Astrocyte (in vitro differentiated cells and primary cell): ENCODE results near the gene ACSM3. TPM values are rescaled to one million over a fixed set of nuclear protein-coding genes. Genes with fewer than 3 reads are reported as not detected.

Experiments used
- DNase-seq: peaks from one replicate; pipeline ENCODE4 v3.0.0-alpha.2; 2010; ENCODE audit warnings: low read depth
- FAIRE-seq: peaks from 2 replicates; lab custom pipeline; 2011; peaks lifted over from hg19 to GRCh38; lab: Jason Lieb, UNC
- H2AFZ ChIP-seq: 2 replicates; pipeline ENCODE4 v1.6.0; 2012; ENCODE audit warnings: low read depth, low read length, inconsistent platforms
- H3K27ac ChIP-seq: 2 replicates; pipeline ENCODE4 v1.5.1; 2011; ENCODE audit warnings: low read depth, low read length, inconsistent platforms
- H3K27me3 ChIP-seq: 2 replicates; pipeline ENCODE4 v1.6.0; 2011; ENCODE audit warnings: low read length, inconsistent platforms; ENCODE audit not compliant: insufficient read depth
- H3K36me3 ChIP-seq: 2 replicates; pipeline ENCODE4 v1.5.1; 2011; ENCODE audit warnings: low read length, inconsistent platforms; ENCODE audit not compliant: insufficient read depth
- H3K4me1 ChIP-seq: 2 replicates; pipeline ENCODE4 v1.5.1; 2011; ENCODE audit warnings: low read length, inconsistent platforms; ENCODE audit not compliant: insufficient read depth
- H3K4me2 ChIP-seq: 2 replicates; pipeline ENCODE4 v1.6.0; 2012; ENCODE audit warnings: low read length, inconsistent platforms
- H3K4me3 ChIP-seq: 2 replicates; pipeline ENCODE4 v1.5.1; 2011; ENCODE audit warnings: low read depth, mild to moderate bottlenecking, low read length, inconsistent platforms; ENCODE audit not compliant: insufficient read depth
- H3K79me2 ChIP-seq: 2 replicates; pipeline ENCODE4 v1.6.0; 2012; ENCODE audit warnings: mild to moderate bottlenecking, low read length, inconsistent platforms; ENCODE audit not compliant: insufficient read depth
- H3K9ac ChIP-seq: 2 replicates; pipeline ENCODE4 v1.6.0; 2012; ENCODE audit warnings: mild to moderate bottlenecking, low read length, inconsistent platforms
- H3K9me3 ChIP-seq: 2 replicates; pipeline ENCODE4 v1.5.1; 2012; ENCODE audit warnings: low read depth, mild to moderate bottlenecking, low read length, inconsistent platforms; ENCODE audit not compliant: insufficient read depth
- H4K20me1 ChIP-seq: 2 replicates; pipeline ENCODE4 v1.6.0; 2012; ENCODE audit warnings: low read length, inconsistent platforms; ENCODE audit not compliant: insufficient read depth
- H3K27ac Mint-ChIP-seq: one replicate; pipeline ENCODE4 v1.8.0; 2021; ENCODE audit warnings: mild to moderate bottlenecking, mixed read lengths; ENCODE audit not compliant: unreplicated experiment
- H3K27me3 Mint-ChIP-seq: one replicate; pipeline ENCODE4 v1.8.0; 2021; ENCODE audit warnings: low read depth, mixed read lengths; ENCODE audit not compliant: unreplicated experiment
- H3K36me3 Mint-ChIP-seq: one replicate; pipeline ENCODE4 v1.8.0; 2021; ENCODE audit warnings: low read depth, mixed read lengths; ENCODE audit not compliant: unreplicated experiment
- H3K4me1 Mint-ChIP-seq: one replicate; pipeline ENCODE4 v1.8.0; 2021; ENCODE audit warnings: low read depth, mixed read lengths; ENCODE audit not compliant: unreplicated experiment
- H3K4me3 Mint-ChIP-seq: one replicate; pipeline ENCODE4 v1.8.0; 2021; ENCODE audit warnings: mild to moderate bottlenecking, moderate library complexity, mixed read lengths; ENCODE audit not compliant: unreplicated experiment
- H3K9me3 Mint-ChIP-seq: one replicate; pipeline ENCODE4 v1.8.0; 2021; ENCODE audit warnings: mild to moderate bottlenecking, mixed read lengths; ENCODE audit not compliant: unreplicated experiment
- EZH2 ChIP-seq: IDR thresholded peaks from 2 replicates; pipeline ENCODE4 v1.6.1; 2012; ENCODE audit warnings: mild to moderate bottlenecking, low read length, inconsistent platforms; ENCODE audit not compliant: insufficient read depth
- total RNA-seq: library from RNA; stranded (reverse); gene quantifications from 2 replicates; pipeline ENCODE4 v1.2.1, GENCODE V29; 2021
- TF ChIP-seq, protein P1 (sequence below): IDR thresholded peaks from 2 replicates; pipeline ENCODE4 v1.5.1; 2011; ENCODE audit warnings: low read depth, mild to moderate bottlenecking, inconsistent platforms, low read length, moderate library complexity; ENCODE audit not compliant: insufficient read depth

ACSM3 gene
- total RNA-seq, 1 donor from 2014 or later = 7.4 TPM

- H3K79me2 ChIP-seq = no peaks in the 10 kb centered on the region
- no peak for FAIRE-seq
- no peak for DNase-seq
- no peaks in the 10 kb centered on the region for H3K27me3 Mint-ChIP-seq
- H3K4me2 ChIP-seq = no peak overlapping the region
- H3K9me3 ChIP-seq = no peaks in the 10 kb centered on the region
- no peaks in the 10 kb centered on the region for H4K20me1 ChIP-seq
- no peaks in the 10 kb centered on the region for H3K4me1 Mint-ChIP-seq
- no peak overlapping the region for H3K9ac ChIP-seq
- H3K4me1 ChIP-seq = no peaks in the 10 kb centered on the region
- no peaks in the 10 kb centered on the region for H3K36me3 ChIP-seq
- H3K9me3 Mint-ChIP-seq = peaks cover 3% of the 10 kb centered on the region
- no peaks in the 10 kb centered on the region for H3K27me3 ChIP-seq
- no peak overlapping the region for H3K27ac Mint-ChIP-seq
- no peak overlapping the region for H3K4me3 ChIP-seq
- no peak for TF ChIP-seq EZH2
- H3K36me3 Mint-ChIP-seq = no peaks in the 10 kb centered on the region
- H2AFZ ChIP-seq = no peak overlapping the region
- no peak overlapping the region for H3K4me3 Mint-ChIP-seq
- H3K27ac ChIP-seq = no peak overlapping the region
These were observed 16.6 kb upstream of the ACSM3 start for GRCh38 chr16:20747030-20747816.

DNA sequence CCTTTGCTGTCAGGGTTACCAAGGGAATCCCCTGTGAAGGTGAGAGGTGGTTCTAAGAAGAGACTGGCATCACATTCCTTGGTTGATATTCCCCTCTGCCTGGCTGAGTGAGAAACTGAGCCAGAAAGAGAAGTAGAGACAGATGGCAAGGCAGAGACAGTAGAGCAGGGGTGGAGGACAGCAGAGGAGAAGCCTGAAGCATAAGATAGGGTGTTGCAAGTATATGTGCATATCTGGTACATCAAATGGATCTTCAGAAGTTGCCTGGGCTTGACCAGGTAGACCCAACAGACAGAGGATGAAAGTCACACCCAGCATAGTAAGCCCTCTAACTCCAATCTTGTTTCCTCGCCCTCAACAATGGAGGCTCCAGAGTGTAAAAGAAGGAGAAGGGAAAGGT lies 14.3 kb upstream of the ACSM3 start:
- peaks cover 3% of the 10 kb centered on the region for H3K9me3 Mint-ChIP-seq
- H3K4me3 Mint-ChIP-seq = no peak overlapping the region
- Histone ChIP-seq H2AFZ (no peak overlapping the region), H3K4me2 (no peak overlapping the region), H3K27ac (no peak overlapping the region), H3K79me2 (no peaks in the 10 kb centered on the region), H4K20me1 (no peaks in the 10 kb centered on the region), H3K4me3 (no peak overlapping the region), H3K36me3 (no peaks in the 10 kb centered on the region), H3K9ac (no peak overlapping the region), H3K4me1 (no peaks in the 10 kb centered on the region), H3K9me3 (no peaks in the 10 kb centered on the region), H3K27me3 (peaks cover 2% of the 10 kb centered on the region)
- no peaks in the 10 kb centered on the region for H3K36me3 Mint-ChIP-seq
- TF ChIP-seq EZH2 = no peak
- TF ChIP-seq, protein P1, sequence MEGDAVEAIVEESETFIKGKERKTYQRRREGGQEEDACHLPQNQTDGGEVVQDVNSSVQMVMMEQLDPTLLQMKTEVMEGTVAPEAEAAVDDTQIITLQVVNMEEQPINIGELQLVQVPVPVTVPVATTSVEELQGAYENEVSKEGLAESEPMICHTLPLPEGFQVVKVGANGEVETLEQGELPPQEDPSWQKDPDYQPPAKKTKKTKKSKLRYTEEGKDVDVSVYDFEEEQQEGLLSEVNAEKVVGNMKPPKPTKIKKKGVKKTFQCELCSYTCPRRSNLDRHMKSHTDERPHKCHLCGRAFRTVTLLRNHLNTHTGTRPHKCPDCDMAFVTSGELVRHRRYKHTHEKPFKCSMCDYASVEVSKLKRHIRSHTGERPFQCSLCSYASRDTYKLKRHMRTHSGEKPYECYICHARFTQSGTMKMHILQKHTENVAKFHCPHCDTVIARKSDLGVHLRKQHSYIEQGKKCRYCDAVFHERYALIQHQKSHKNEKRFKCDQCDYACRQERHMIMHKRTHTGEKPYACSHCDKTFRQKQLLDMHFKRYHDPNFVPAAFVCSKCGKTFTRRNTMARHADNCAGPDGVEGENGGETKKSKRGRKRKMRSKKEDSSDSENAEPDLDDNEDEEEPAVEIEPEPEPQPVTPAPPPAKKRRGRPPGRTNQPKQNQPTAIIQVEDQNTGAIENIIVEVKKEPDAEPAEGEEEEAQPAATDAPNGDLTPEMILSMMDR = no peak
- H3K27me3 Mint-ChIP-seq = peaks cover 4% of the 10 kb centered on the region
- DNase-seq (no peak), FAIRE-seq (no peak)
- no peak overlapping the region for H3K27ac Mint-ChIP-seq
- H3K4me1 Mint-ChIP-seq = no peaks in the 10 kb centered on the region

- H3K4me1 ChIP-seq = no peaks in the 10 kb centered on the region
- no peak overlapping the region for H3K9ac ChIP-seq
- no peak overlapping the region for H3K4me2 ChIP-seq
- TF ChIP-seq EZH2 = no peak
- TF ChIP-seq, protein P1 = no peak
- H2AFZ ChIP-seq = no peak overlapping the region
- H3K79me2 ChIP-seq = no peaks in the 10 kb centered on the region
- Mint-ChIP-seq H3K4me3 (no peak overlapping the region), H3K4me1 (no peaks in the 10 kb centered on the region), H3K36me3 (no peaks in the 10 kb centered on the region), H3K9me3 (peaks cover 3% of the 10 kb centered on the region), H3K27me3 (peaks cover 4% of the 10 kb centered on the region), H3K27ac (no peak overlapping the region)
- H3K9me3 ChIP-seq = no peaks in the 10 kb centered on the region
- no peak for DNase-seq
- FAIRE-seq = no peak
- H3K36me3 ChIP-seq = no peaks in the 10 kb centered on the region
- H3K27ac ChIP-seq = no peak overlapping the region
- H3K27me3 ChIP-seq = peaks cover 2% of the 10 kb centered on the region
- H4K20me1 ChIP-seq = no peaks in the 10 kb centered on the region
- H3K4me3 ChIP-seq = no peak overlapping the region
These were observed 13.3 kb upstream of the ACSM3 start for GRCh38 chr16:20750558-20750957.
